ENCODE measurements around the gene MYRIP.
"Not testable (repeated sequence)": the region's sequence is repeated elsewhere in the genome, so short reads cannot be mapped to it uniquely, and the experiment has no call there.

The MYRIP gene

DNA sequence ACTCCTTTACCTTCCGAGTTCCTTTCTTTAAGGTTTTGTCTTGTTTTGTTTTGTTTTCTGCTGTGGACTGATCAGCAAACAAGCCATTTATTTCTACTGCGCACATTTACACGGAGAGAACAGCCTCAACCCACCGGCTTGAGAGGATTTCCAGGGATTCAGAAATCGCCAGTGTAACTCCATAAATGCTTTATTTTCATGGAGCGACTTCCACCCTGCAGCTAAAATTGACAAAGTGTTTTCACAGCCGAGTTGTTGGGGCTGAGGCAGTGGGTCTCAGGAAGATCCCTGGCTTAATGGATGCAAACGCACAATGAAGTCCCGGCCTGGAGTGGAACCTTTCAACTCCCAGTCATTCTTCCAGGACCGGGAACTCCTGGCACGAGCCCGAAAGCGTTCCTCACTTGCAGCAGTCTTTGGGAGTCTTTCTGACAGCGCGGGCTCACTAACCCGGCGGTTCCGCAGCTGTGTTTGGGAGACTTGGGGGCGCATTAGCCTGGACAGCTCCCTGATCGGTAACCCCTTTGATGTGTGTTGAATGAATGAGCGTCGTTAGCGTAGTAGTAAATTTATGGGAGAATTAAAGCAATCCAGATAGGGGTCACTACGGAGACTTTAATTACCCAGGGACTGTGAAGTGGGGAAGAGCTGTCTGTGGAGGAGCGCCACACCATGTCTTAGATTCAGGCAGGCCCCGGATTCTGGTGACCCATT is 785 bp upstream of the MYRIP start:
- no peak for DNase-seq

DNA sequence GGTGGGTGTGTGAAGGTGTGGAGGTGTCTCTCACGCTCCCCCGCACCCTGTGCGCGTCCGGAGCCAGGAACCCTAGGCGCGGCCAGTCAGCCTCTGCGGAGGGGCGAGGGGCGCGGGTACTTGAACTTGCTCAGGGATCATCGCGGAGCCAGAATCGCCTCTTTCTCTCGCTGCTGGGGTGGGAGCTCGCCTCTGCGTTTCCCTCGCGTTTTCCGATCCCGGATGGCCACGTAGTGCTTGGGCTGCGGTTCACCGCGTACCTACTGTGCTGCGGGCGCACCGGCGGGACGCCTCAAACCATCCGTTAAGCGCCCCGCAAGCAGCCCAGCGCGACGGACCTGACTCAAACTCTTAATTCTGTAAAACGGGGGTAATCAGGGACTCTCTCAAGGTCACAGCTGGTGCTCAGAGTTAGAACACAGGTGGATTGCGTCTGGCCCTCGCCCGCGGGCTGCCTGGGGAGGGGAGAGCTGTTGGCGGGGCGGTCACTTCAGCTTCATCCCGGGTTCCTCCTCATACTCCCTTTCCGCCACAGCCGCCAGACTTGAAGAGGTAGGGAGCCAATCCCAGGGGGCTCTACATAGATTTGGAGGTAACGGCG is 686 bp downstream of the MYRIP start:
- no peak for DNase-seq

DNA sequence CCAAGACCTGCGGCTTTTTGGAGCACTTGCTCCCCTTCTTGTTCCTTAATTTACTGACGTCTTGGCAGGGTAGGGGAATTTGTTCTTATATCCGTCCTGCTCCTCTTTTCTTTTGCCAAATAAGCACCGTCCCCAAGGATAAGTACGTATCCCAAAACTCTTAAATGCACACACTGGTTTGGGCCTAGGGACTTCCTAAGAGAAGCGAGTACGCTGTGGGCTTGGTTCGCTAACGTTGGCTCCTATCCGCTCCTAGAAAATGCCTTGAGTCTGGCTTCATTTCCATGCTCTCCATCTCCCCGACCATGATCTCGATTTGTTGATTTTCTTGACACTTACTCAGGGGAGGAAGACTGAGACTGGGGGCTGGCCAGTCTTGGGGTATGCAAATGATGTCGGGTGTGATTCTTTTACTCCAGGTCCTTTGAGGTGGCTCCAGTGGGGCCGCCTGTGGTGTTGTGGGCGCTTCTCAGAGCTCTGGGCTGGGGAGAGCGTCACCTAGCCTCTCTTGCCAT is 1.3 kb downstream of the MYRIP start:
- no peak for DNase-seq

DNA sequence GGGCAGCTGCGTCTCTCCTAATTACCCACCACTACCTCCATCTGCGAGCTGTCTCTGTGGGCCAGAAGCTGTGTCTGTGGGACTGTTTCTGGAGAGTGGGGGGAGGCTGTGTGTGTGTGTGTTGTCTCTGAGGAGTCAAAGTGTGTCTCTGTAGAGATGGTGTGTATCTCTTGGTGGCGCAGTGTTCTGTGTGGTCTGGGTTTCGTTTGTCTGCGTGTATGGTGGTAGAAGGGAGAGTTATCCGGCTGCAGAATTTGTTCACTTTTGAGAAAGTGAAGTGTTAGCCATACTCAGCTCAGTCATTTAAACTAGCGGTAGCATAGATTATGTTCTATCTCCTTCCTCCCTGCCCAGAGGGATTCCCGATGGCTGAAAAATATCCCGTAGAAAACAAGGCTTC is 2.2 kb downstream of the MYRIP start:
- no peak for DNase-seq

DNA sequence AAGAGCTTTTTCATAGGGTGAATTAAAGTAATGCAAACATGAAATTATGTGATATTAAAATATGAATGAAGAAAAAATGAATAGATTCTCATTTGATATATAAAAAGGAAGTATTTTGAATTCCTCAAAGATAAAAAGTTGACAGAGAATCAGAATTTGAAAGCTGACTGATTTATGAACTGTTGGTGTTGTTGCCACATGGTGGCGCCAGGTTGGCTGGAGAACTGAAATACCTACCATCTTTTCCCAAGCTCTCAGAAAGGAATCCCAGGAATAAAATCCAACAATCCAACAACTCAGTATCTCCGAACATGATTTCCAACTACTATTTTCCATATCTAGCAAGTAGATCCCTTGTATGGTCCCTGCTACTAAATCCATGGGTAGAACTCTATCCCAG is 3.1 kb downstream of the MYRIP start:
- DNase-seq = no peak

DNA sequence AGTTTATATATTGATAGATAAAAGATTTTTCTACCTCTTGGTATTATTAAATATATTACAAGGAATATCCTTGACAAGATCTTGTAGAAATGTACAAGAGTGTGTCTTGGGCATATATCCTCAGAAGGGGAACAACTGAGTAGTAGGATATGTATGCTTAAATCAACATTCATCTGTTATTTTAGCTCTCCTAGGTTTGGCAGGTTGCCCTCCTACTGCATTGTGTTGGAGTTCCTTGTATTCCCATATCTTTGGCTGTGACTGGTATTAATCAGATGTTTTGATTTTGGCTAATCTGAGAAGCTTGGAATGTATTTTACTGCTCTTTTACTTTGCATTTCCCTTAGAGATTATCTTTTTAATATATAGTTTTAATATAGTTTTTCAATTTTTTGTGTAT is 4.6 kb downstream of the MYRIP start:
- no peak for DNase-seq

DNA sequence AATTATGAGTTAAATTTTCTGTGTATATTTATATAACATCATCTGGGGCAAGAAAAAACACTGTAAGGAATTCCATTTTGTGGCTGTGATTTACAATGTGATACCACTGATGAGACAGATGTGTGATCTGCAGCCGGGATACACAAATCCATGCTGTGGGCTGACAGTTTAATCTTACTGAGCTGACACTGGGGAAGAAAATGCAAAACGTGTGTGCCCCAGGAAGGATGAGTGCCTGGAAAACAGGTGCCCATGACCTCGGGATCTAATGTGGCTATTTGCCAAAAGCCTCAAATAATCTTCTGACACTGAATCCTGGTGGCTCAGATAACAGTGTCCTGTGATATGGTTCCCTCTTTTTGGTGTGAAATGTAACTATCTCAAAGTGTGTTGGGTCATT is 10.5 kb downstream of the MYRIP start:
- DNase-seq = no peak

DNA sequence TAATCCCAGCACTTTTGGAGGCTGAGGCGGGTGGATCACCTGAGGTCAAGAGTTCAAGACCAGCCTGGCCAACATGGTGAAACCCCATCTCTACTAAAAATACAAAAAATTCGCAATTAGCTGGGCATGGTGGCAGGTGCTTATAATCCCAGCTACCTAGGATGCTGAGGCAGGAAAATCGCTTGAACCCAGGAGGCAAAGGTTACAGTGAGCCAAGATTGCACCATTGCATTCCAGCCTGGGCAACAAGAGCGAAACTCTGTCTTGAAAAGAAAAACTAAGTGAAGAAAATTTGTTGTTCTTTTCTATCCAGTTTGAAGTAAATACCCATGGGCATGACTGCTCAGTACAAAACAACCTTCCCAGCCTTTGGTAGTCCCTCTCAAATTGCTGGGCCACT is 24.4 kb downstream of the MYRIP start:
- DNase-seq = not testable (repeated sequence)

DNA sequence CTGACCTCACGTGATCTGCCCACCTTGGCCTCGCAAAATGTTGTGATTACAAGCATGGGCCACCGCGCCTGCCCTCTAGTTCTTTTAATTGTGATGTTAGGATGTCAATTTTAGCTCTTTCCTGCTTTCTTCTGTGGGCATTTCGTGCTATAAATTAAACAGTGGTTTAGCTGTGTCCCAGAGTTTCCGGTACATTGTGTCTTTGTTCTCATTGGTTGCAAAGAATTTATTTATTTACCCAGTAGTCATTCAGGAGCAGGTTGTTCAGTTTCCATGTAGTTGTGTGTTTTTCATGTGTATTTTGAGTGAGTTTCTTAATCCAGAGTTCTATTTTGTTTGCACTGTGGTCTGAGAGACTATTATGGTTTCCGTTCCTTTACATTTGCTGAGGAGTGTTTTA is 30.1 kb downstream of the MYRIP start:
- no peak for DNase-seq

DNA sequence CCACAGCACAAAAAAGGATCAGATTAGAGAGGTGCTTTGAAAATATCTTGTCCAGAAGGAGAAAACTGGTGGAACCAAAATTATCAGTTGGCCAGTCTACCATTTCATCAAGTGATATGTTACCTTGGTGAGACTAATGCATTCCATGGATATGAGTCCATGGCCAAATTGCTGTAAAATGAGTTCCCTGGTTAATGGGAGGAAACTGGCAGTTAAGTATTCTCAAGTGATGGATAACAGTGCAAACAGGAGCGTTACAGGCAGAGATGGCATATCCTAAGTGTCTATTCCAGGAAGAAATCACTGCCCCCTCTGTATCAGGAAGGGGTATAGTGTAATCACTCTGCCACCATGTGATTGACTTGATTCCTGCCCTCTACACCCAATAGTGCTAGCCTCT is 34.0 kb downstream of the MYRIP start:
- no peak for DNase-seq

DNA sequence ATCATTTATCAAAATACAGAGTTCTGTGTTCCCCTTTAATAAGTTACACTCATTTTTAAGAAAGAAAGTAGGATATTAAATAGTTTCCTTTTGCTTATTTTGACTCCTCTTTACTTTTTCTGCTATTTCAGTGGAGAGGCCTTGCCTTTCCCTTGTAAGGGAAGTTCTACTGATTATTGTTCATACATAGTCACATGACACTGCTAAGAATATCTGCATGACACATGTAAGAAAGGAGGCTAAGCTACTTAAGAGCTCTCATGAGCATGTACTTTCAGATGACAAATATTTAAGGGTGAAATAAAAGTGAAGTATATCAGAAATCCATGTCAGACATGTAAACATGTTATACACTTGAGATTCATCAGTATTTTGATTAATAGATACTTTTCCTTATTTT is 39.0 kb downstream of the MYRIP start:
- no peak for DNase-seq

DNA sequence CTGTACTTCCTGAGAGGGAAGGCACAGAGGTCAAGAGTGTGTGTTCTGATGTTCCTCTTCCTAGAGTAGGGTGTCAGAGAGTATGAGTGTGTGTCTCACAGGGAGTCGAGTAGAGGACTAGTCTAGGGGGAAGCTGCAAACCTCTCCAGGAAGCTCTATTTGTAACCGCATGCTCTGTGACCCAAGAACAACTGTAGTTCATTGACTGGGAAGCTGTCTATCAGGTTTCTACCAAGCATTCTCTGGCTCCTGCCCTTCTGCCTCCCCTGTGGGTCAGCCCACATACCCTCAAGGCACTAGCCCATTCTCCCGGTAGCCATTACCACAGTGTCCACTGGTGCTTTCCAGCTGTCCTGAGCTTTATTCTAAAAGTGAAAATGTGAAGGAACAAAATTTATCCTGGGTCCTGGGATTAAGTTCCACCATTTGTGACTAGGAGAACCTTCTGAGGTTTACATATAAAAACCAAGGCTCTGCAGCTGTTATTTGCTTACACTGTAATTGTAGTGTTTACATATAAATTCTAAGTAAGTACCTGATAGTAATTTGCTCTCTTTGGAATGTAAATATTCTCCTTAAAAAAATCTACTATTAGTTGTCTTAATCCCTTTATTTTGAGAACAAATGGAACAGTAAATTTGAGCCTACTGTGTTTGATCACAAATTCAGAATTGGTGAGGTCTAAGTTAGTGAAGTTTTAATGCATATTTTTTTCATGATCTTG is 40.7 kb downstream of the MYRIP start:
- peak; percentile 32 for DNase-seq

DNA sequence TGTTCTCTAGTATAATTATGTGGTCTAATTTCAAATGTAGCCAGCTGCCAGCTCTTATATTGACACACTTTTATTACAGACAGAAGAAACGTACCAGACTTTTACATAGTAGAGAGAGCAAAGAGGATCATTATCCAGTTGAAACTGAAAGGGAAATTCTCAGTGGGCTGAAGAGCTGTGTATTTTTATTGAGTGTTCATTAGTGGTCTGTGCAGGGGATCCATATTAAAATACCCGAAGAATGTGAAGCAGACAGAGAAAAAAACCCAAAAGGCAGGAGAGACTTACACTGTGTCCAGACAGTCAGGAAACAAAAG is 41.3 kb downstream of the MYRIP start:
- DNase-seq = no peak

DNA sequence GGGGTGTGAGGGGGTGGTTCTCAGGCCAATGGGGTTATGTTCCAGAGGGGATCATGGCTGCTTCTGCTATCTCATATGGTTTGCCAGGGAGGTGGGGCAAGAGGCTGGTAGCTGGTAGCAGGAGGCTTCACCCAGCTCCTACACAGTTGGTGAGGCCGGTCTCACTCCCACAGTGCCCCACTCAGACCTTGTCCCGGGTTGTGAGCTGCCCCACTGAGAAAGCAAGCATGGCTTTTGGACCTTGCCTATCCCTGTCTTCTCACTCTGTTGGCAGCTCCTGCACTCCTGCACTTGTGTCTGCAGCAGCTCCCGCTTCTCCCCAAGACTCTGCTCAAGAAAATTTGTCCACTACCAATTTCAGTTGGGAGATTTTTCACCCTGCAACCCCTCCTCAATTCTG is 46.1 kb downstream of the MYRIP start:
- DNase-seq = no peak

DNA sequence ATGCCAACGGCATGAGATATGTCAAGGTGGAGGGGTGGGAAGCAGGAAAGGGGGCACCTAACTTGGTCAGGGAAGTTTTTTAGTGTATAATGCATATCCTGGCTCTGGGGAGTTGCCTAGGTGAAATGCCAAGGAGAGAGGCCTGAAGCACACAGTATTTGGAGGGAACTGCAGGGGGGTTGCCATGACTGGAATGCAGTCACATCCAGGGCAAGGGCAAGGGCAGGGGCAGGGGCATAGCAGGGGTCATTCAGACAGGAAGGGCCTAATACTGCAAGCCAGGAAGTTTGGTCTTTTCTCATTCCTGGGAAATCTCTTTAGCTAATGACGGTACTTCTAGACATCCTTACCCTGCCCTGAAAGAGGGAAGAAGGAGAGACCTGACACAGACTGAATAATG is 60.5 kb downstream of the MYRIP start:
- no peak for DNase-seq

DNA sequence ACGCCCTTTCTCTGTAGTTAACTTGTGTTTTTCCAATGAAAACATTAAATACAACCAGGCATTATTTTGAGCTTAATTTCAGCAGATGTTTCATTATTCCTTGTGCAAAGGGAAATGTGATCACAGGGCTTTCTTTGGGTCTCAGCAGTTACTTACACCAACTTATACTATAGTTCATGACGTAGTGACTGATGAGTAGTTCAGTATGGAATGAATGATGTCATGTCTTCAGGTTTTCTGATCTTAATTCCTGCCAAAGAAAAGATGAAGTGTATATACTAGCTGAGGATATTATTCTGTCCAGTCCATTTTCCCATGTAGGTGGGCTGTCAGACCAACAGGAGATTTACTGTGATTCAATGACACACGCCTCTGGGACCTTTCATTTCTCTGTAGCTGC is 61.3 kb downstream of the MYRIP start:
- no peak for DNase-seq

DNA sequence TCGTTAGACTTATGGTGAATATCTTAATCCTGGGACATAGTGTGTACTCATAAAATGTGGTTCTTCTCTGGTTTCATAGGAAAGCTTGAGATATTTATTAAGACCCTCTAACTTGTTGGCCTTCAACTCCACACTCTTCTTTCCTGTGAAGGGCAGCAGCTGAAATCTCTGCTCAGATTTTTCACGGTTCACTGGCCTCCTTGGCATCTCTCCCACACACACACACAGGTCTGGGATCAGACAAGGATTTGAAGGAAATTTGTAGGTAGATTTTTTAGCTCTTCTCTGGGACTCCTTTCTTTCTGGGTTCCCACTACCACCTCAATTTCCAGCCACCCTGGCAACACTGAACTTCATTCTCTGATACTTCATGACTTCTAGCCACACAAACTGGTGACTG is 70.2 kb downstream of the MYRIP start:
- DNase-seq = no peak

DNA sequence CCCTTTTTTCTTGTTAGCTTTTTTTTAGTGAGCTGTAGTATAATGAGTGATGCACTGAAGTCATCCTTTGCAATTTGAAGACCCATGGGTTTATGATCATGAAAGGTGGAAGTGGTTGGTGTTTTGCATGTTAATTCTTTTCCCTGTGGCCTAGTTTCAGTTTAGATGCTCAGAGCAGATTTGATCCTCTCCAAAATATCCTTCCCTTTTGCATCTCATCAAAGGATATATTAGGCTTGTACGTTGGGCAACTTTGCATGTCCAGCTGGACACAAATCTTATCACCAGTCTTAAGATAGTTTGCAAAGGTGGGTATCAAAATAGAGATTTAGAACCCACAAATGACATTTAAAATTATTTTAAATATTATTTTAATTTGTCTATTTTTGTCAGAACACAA is 72.7 kb downstream of the MYRIP start:
- DNase-seq = no peak

DNA sequence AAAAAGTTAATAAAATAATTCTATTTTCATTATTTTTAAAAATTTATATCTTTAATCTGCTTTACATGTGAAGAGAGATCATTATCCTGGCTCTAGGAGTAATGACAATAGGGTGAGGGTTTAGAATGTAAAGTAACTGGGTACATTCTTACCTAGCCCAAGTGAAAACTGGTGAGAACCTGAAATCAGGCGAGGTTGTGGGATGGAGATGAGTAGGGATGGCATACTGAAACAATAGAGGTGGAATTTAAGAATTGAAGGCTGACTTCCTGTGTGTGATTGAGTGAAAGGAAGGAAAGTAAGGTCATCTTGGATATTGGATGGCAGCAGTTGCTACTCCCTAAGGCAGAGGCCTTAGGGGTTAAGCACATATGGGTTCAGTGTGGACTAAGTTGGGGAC is 82.7 kb downstream of the MYRIP start:
- no peak for DNase-seq

DNA sequence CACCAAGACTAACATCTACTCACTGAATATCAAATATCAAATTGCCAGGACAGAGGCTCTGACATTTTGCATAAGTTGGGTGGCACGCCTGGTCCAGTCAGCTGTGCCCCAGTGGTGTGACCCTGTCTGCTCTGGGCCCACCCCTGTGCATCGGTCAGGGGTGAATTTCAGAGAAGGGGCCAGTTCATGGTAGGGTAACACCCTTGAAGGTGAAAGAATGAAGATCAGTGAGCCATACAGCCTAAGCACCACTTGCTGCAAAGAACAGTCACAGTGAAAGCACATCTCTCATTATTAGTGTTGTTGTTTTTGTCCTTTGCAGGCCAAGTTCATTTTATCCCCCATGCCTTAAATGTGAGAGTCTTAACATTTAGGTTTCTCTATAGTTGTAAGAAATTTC is 86.8 kb downstream of the MYRIP start:
- no peak for DNase-seq

DNA sequence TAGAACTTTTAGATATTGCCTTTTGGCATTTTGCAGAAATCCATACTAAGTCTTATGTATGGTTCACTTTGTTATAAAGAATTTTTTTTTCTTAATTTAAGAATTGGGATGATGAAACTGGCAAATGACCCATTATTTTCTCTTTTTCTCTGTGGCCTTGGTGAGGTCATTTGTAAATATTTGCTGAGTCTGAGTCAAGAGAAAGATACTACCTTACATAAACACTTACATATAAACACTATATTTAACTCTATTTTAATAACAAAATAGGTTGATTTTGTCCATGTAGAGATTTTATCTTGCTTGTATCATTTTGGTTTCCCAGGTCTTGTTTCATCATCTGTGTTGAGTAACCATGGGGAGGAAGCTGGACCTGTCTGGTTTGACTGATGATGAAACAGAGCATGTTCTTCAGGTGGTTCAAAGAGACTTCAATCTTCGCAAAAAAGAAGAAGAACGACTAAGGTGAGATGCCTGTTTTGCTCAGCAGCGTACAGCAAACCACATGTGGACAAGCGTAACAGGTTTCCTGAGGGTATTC is 91.1 kb downstream of the MYRIP start:
- DNase-seq = no peak

DNA sequence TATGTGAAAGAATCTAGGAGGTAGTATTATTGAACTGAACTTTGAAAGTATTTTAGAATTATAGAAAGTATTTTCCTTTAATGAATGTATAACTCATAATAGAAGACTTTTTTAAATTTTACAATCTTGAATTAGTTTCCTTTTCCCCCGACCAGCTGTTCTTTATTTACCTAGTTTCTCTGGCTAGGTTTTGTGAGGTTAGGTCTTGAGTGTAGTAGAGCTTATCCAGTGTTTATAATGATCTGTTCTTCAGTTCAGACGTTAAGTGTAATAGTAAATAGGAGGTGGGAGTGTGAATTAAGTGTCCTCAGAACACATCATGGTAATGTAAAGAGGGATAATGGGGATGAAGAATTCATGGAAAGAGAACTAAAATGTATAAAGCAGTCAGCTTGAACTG is 93.8 kb downstream of the MYRIP start:
- DNase-seq = no peak

DNA sequence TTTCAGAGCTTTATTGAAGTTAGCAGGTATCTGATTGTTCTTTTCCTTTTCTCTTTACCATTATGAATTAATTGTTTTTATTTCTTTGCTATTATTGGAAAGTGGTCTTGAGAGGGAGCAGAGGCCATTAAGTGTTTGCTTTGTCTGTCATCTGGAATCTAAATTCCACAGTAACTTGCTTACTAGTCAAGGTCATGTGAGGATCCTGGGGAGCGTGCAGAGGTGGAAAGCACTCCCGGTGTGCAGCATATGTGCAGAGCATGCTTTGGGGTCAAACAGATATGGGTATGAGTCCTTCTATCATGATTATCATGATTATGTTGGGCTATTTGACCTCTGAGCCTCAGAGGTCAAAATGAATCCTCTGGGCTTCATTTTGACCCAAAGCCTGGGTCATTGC is 96.4 kb downstream of the MYRIP start:
- no peak for DNase-seq

DNA sequence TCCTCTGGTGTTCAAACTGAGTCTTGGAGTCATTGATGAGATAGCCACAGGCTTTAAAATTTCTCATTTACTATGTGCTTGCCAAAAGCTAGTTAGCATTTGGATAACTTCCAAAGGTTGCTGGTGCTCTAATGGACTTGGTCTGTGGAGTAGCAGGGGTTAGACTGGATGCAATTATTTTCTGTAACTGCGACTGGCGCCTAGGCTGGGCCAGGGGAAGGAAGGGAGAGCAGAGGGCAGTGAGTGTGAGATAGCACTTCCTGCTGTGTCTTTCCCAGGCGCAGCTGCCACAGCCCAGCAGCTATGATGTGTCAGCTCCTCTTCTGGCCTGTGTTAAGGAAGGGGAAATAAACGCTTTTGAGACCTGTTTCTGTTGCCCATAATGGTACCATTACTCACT is 98.6 kb downstream of the MYRIP start:
- DNase-seq = no peak

Measured in GDM1 (cell line).